PC-3 (cell line): ENCODE results near the gene CDK2AP2. TPM values are rescaled to one million over a fixed set of nuclear protein-coding genes. Genes with fewer than 3 reads are reported as not detected.
A peak's percentile ranks its signal among the peaks of the same experiment; 100 is the strongest.

ENCODE experiments used
- ATAC-seq: fragments of 200-7000 bp; cut with Tn5 transposase; 2 replicates; pipeline ENCODE4 v1.9.1; 2020; ENCODE audit warnings: mild to moderate bottlenecking, moderate library complexity
- BruUV-seq: library from RNA; stranded (reverse); fragments of 400-500 nt; replicated peaks from 2 replicates; lab custom pipeline; 2021; lab: Mats Ljungman, UMichigan
- CTCF ChIA-PET: fragments of 300-600 bp; sonication (Branson Sonifier 250); formaldehyde crosslinking; loops from one replicate; lab custom pipeline; 2022; ENCODE audit warnings: antibody characterized with exemption; lab: Charles Lee
- POLR2A ChIA-PET: fragments of 300-600 bp; sonication (Branson Sonifier 250); formaldehyde crosslinking; loops from one replicate; lab custom pipeline; 2022; ENCODE audit warnings: antibody characterized with exemption; ENCODE audit not compliant: unreplicated experiment; lab: Charles Lee
- DNase-seq: peaks from one replicate; pipeline ENCODE4 v3.0.0-alpha.2; 2015
- H2AFZ ChIP-seq: fragments of 300-600 bp; sonication (generic); 2 replicates; pipeline ENCODE4 v1.6.0; 2016; ENCODE audit warnings: antibody characterized with exemption, low read length
- H3F3A ChIP-seq: fragments of 300-600 bp; sonication (generic); one replicate; pipeline ENCODE4 v1.6.0; 2017; ENCODE audit warnings: antibody characterized with exemption, low read length, control low read depth, mild to moderate bottlenecking; ENCODE audit not compliant: unreplicated experiment
- H3K27ac ChIP-seq: fragments of 300-600 bp; sonication (generic); 2 replicates; pipeline ENCODE4 v1.5.1; 2016; ENCODE audit warnings: mild to moderate bottlenecking, low read length
- H3K27me3 ChIP-seq: fragments of 300-600 bp; sonication (generic); 2 replicates; pipeline ENCODE4 v1.6.1; 2016; ENCODE audit warnings: low read length, mixed read lengths
- H3K36me3 ChIP-seq: fragments of 300-600 bp; sonication (generic); 2 replicates; pipeline ENCODE4 v1.6.1; 2016; ENCODE audit warnings: low read depth, mixed run types, low read length, mixed read lengths
- H3K4me1 ChIP-seq: fragments of 300-600 bp; sonication (generic); 2 replicates; pipeline ENCODE4 v1.5.1; 2016; ENCODE audit warnings: low read length; ENCODE audit not compliant: insufficient read depth
- H3K4me2 ChIP-seq: fragments of 300-600 bp; sonication (generic); 2 replicates; pipeline ENCODE4 v1.6.0; 2016; ENCODE audit warnings: low read length
- H3K4me3 ChIP-seq: fragments of 300-600 bp; sonication (generic); 2 replicates; pipeline ENCODE4 v1.5.1; 2016; ENCODE audit warnings: mild to moderate bottlenecking, low read length, mixed read lengths
- H3K79me2 ChIP-seq: fragments of 300-600 bp; sonication (generic); 2 replicates; pipeline ENCODE4 v1.6.1; 2017; ENCODE audit warnings: low read length, mixed read lengths
- H3K9ac ChIP-seq: fragments of 300-600 bp; sonication (generic); 2 replicates; pipeline ENCODE4 v1.6.0; 2016; ENCODE audit warnings: mild to moderate bottlenecking, low read length
- H3K9me2 ChIP-seq: fragments of 300-600 bp; sonication (generic); replicated peaks from 2 replicates; pipeline ENCODE4 v1.6.1; 2016; ENCODE audit warnings: mixed run types, low read length, mixed read lengths
- H3K9me3 ChIP-seq: fragments of 300-600 bp; sonication (generic); 2 replicates; pipeline ENCODE4 v1.6.1; 2016; ENCODE audit warnings: low read length, mixed read lengths
- H4K20me1 ChIP-seq: fragments of 300-600 bp; sonication (generic); 2 replicates; pipeline ENCODE4 v1.6.1; 2016; ENCODE audit warnings: low read length, mixed read lengths
- CTCF ChIP-seq: fragments of 300-600 bp; sonication (generic); conservative IDR thresholded peaks from 2 replicates; pipeline ENCODE4 v1.5.1; 2017; ENCODE audit warnings: antibody characterized with exemption, low read depth, mild to moderate bottlenecking, low read length
- EZH2 ChIP-seq: fragments of 300-600 bp; sonication (generic); IDR thresholded peaks from one replicate; pipeline ENCODE4 v1.6.1; 2017; ENCODE audit warnings: antibody characterized with exemption, mild to moderate bottlenecking, low read length; ENCODE audit not compliant: unreplicated experiment
- EZH2phosphoT487 ChIP-seq: fragments of 300-600 bp; sonication (generic); IDR thresholded peaks from 2 replicates; pipeline ENCODE4 v1.6.1; 2018; ENCODE audit warnings: mild to moderate bottlenecking, antibody characterized with exemption, low read length, borderline replicate concordance
- intact Hi-C: fragments of 100-400 bp; cut with micrococcal nuclease; formaldehyde crosslinking; loops from 2 replicates; pipeline ENCODE4 v1.9.0; 2023
- total RNA-seq: library from RNA; depleted of rRNA; stranded (reverse); fragments of >200 nt; gene quantifications from 2 replicates; pipeline ENCODE4 v1.2.3, GENCODE V29; 2014

Gene CDK2AP2
- total RNA-seq, 1 experiment from 2014 or later = 87.4 TPM

GRCh38 chr11:67465189-67465510 is 42.8 kb downstream of the CDK2AP2 start:
- ATAC-seq = peak; percentile 1; the same call in 1 of the 2 replicates
- H3K27ac ChIP-seq = peak overlapping the region; percentile 97
- no TSS peak for BruUV-seq

GRCh38 chr11:67464411-67465188 is 43.4 kb downstream of the CDK2AP2 start:
- no peaks in the 10 kb centered on the region for H3K9me2 ChIP-seq
- BruUV-seq = TSS peak; percentile 62
- CTCF ChIA-PET = no interaction called here
- H3K4me3 ChIP-seq = peak overlapping the region; percentile 75
- no peaks in the 10 kb centered on the region for H3K36me3 ChIP-seq
- H3K4me2 ChIP-seq = peak overlapping the region; percentile 95
- H2AFZ ChIP-seq = peak overlapping the region; percentile 58
- no peaks in the 10 kb centered on the region for H3K9me3 ChIP-seq
- H3K9ac ChIP-seq = peak overlapping the region; percentile 94
- no peaks in the 10 kb centered on the region for H3K27me3 ChIP-seq
- intact Hi-C loops = loop anchor here (1.0 to 5.0 kb wide), 3 partner anchors 21 to 42 kb away; partner anchors contain the start of genes CORO1B and RPS6KB2
- H3F3A ChIP-seq = peaks cover 13% of the 10 kb centered on the region
- DNase-seq (peak; percentile 93), ATAC-seq (peak; percentile 55)
- peaks cover 40% of the 10 kb centered on the region for H3K4me1 ChIP-seq
- no peak for TF ChIP-seq EZH2phosphoT487
- TF ChIP-seq EZH2 = no peak
- no peak for TF ChIP-seq CTCF
- POLR2A ChIA-PET = no interaction called here
- no peaks in the 10 kb centered on the region for H4K20me1 ChIP-seq
- H3K79me2 ChIP-seq = peaks cover 28% of the 10 kb centered on the region
- peak overlapping the region; percentile 97 for H3K27ac ChIP-seq

More at GRCh38 chr11:67465189-67465510, 42.8 kb downstream of the CDK2AP2 start:
- Histone ChIP-seq H2AFZ (peak overlapping the region; percentile 51), H3K36me3 (no peaks in the 10 kb centered on the region), H3K9me3 (no peaks in the 10 kb centered on the region), H3F3A (peaks cover 13% of the 10 kb centered on the region), H3K27me3 (no peaks in the 10 kb centered on the region), H3K4me3 (peak overlapping the region; percentile 75), H3K79me2 (peaks cover 28% of the 10 kb centered on the region), H3K4me2 (peak overlapping the region; percentile 95), H3K9me2 (no peaks in the 10 kb centered on the region), H3K9ac (peak overlapping the region; percentile 94), H3K4me1 (peaks cover 41% of the 10 kb centered on the region), H4K20me1 (no peaks in the 10 kb centered on the region)
- ChIA-PET POLR2A (no interaction called here), CTCF (no interaction called here)
- peak; percentile 81 for DNase-seq
- TF ChIP-seq EZH2 (no peak), CTCF (no peak), EZH2phosphoT487 (no peak)
- intact Hi-C loops = loop anchor here (5.0 kb wide), 1 partner anchor 38 kb away; the partner anchor contains the start of gene RPS6KB2
